Spinal cord (tissue), 10 donors: ENCODE measurements around the gene STK40. TPM values are rescaled to one million over a fixed set of nuclear protein-coding genes. Genes with fewer than 3 reads are reported as not detected.

ENCODE experiments used
- DNase-seq, 6 donors: peaks; one replicate each; pipeline versions ENCODE4 v3.0.0 to v3.0.0-alpha.2; 2013 to 2015; ENCODE audit warnings: low spot score in 6 of 6, low read depth in 4 of 6
- H3K27ac ChIP-seq: one replicate; pipeline ENCODE4 v1.5.1; 2013; ENCODE audit warnings: low read depth, low read length, control low read depth
- H3K27me3 ChIP-seq: one replicate; pipeline ENCODE4 v1.6.1; 2013; ENCODE audit warnings: low read length; ENCODE audit not compliant: control insufficient read depth, insufficient read depth
- H3K36me3 ChIP-seq: one replicate; pipeline ENCODE4 v1.6.1; 2013; ENCODE audit warnings: low read length; ENCODE audit not compliant: control insufficient read depth, insufficient read depth
- H3K4me1 ChIP-seq: one replicate; pipeline ENCODE4 v1.6.1; 2013; ENCODE audit warnings: low read length; ENCODE audit not compliant: control insufficient read depth, insufficient read depth
- H3K4me3 ChIP-seq: one replicate; pipeline ENCODE4 v1.5.1; 2013; ENCODE audit warnings: low read depth, low read length, control low read depth
- H3K9me3 ChIP-seq: one replicate; pipeline ENCODE4 v1.6.1; 2013; ENCODE audit warnings: low read length; ENCODE audit not compliant: control insufficient read depth, insufficient read depth
- WGBS: methylation state at CpG from one replicate; pipeline ENCODE4 v1.1.5; 2013; ENCODE audit warnings: missing lambda C conversion rate; ENCODE audit not compliant: insufficient coverage; 5-methylcytosine and 5-hydroxymethylcytosine counted together
- polyA plus RNA-seq, 2 donors: library from polyadenylated mRNA; unstranded; fragments of 120-200 nt; gene quantifications; one replicate each; pipeline ENCODE4 v1.2.1, GENCODE V29; 2013; ENCODE audit not compliant: insufficient read length in 2 of 2
- total RNA-seq, 2 donors: library from RNA; depleted of rRNA in 1 of 2; stranded (reverse); fragments of 120-200 nt in 1 of 2; fragments of >200 nt in 1 of 2; gene quantifications; one replicate each; pipeline versions ENCODE4 v1.2.3 to v1.2.4, GENCODE V29; 2013 to 2014
- donor health status: healthy.

STK40 gene
- total and polyA plus RNA-seq, 4 donors, result 11.2 to 37.5 (median 28.3) TPM

- no peaks in the 10 kb centered on the region for H3K27me3 ChIP-seq
Observed at GRCh38 chr1:36359383-36359782, 26.3 kb downstream of the STK40 start.

DNA sequence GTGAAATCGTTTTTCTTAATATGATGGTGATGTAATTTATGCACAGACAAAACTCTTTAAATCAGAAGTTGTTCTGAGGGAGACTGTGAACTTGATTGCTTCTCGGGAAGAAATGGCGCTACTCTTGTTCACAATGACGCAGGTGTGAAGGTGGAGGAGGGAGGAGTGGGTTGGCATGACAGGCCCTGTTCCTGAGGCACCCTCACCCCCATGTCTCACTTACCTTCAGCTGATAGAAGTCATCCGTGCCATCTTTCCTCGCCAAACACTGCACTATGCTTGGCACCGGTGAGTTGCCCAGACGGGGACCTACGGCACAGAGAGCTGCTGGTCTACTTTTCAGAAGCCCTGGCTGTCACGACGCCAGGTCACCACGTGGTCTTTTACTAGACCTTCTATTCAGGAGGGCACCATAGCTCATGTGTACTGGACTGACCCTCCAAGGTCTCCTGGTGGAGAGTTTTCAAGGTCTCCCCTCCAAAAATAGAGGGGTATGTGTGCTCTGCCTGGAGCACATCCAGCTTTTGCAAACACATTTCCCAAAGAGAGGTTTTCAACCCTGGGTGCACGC, 27.1 kb downstream of the STK40 start:
- peak in 1 of 6 donors; percentile 16 for DNase-seq
- no peak overlapping the region for H3K4me3 ChIP-seq
- 87% methylated on average over 8 of the region's 13 CpGs for WGBS
- no peaks in the 10 kb centered on the region for H3K9me3 ChIP-seq
- no peaks in the 10 kb centered on the region for H3K27me3 ChIP-seq
- no peak overlapping the region for H3K27ac ChIP-seq
- H3K4me1 ChIP-seq, result no peaks in the 10 kb centered on the region
- peaks cover 74% of the 10 kb centered on the region for H3K36me3 ChIP-seq

More at GRCh38 chr1:36359383-36359782, 26.3 kb downstream of the STK40 start:
- no peaks in the 10 kb centered on the region for H3K4me1 ChIP-seq
- H3K9me3 ChIP-seq, result no peaks in the 10 kb centered on the region
- H3K36me3 ChIP-seq, result peaks cover 66% of the 10 kb centered on the region
- no peak overlapping the region for H3K27ac ChIP-seq
- WGBS, result 83% methylated on average over 5 of the region's 5 CpGs
- H3K4me3 ChIP-seq, result no peak overlapping the region
- no peak for DNase-seq

- 50% methylated on average over 3 of the region's 4 CpGs for WGBS
- peaks cover 69% of the 10 kb centered on the region for H3K36me3 ChIP-seq
- no peak overlapping the region for H3K4me3 ChIP-seq
- H3K4me1 ChIP-seq, result peaks cover 23% of the 10 kb centered on the region
- H3K27ac ChIP-seq, result no peak overlapping the region
- H3K27me3 ChIP-seq, result no peaks in the 10 kb centered on the region
- H3K9me3 ChIP-seq, result no peaks in the 10 kb centered on the region
- DNase-seq, result no peak
Observed at GRCh38 chr1:36355811-36356210, 29.9 kb downstream of the STK40 start.

- Histone ChIP-seq H3K27me3 (no peaks in the 10 kb centered on the region), H3K36me3 (peaks cover 78% of the 10 kb centered on the region), H3K4me3 (no peak overlapping the region), H3K4me1 (peaks cover 36% of the 10 kb centered on the region), H3K27ac (no peak overlapping the region), H3K9me3 (no peaks in the 10 kb centered on the region)
- 79% methylated on average over 5 of the region's 11 CpGs for WGBS
- no peak for DNase-seq
Observed at GRCh38 chr1:36354486-36354885, 31.2 kb downstream of the STK40 start.

DNA sequence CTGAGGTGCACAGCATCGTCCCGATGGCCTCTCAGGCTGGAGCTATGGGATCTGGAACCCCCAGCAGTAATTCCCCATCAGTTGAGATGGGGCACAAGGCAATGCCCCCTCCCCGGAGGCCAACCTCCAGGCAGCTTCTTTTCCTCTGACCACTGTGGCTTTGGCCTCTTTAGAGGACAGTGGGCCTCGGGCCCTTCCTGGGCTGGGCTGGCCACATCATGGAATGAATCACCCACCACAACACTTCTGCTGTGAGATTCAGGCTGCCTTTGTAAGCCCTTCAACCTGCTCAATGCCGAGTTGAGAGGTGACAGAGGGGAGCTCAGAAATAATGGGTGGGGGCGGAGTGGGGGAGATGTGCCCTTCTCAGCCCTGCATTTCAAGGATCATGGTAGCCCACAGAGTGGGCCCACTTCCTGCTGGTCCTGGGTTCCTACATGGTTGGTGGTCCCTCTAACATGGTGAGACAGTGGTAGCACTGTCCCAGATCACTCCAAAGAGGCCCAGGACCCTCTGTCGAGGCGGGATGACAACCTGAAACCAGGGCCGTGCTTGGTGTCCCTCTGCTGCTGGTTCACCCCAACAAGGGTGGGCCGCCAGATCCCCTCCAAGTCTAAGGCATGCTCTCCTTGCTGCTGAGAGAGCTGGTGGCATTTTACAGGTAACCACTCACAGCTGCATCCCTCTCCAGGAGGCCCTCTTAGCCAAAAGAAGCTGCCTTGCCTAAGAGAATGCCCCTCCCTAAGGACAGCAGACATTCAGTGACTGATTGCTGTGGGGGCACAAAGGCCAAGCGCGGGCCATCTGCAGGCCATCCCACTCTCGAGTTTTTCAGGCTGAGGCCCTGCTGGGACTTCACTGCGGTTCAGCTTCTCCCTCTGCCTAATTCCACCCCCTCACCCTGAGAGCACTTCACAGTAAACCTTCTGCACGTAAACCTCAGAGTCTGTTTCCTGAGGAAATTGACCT, 32.5 kb downstream of the STK40 start:
- Histone ChIP-seq H3K27ac (no peak overlapping the region), H3K4me3 (no peak overlapping the region), H3K27me3 (no peaks in the 10 kb centered on the region), H3K4me1 (peaks cover 39% of the 10 kb centered on the region), H3K36me3 (peaks cover 78% of the 10 kb centered on the region), H3K9me3 (no peaks in the 10 kb centered on the region)
- 79% methylated on average over 12 of the region's 15 CpGs for WGBS
- no peak for DNase-seq

GRCh38 chr1:36352125-36352909, 33.4 kb downstream of the STK40 start:
- DNase-seq, result no peak
- peak overlapping the region; percentile 74 for H3K27ac ChIP-seq

DNA sequence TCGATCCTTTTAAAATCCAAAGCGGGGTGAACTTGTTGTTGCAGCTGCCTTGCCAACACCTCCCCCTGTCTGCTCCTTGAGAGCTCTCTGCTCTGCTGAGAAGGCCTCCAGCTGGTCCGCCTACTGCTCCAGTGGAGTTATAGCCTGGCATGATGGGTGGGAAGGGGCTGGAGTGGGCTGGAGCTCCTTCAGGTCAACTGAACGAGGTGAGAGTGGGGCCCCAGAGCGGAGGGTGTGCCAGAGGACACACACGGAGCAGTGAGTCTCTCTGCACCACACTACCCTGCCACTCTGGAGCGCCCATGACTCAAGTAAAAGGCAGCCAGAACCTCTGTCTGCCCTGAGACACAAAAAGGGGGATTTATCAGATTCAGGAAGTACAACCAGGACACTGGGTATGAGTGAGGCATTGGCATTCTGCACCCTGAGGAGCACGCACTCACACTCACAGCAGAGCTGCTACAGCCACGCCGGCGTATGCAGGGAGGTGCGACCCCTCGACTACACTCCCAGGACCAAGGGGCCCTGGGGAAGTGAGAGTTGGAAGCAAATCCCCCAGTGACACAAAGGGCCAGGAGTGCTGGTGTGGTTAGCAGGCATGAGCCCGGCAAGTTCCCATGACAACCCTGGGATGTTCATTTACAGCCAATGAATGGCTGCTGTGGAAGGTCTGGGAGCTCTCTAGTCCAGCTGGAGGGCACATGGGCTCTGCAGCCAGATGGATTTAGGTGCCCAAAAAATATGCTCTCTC, 34.3 kb downstream of the STK40 start:
- DNase-seq, result peak in 4 of 6 donors; percentile 43 to 85 (median 78)

More at GRCh38 chr1:36352125-36352909, 33.4 kb downstream of the STK40 start:
- no peaks in the 10 kb centered on the region for H3K9me3 ChIP-seq
- WGBS, result 72% methylated on average over 11 of the region's 13 CpGs
- H3K27me3 ChIP-seq, result no peaks in the 10 kb centered on the region
- peaks cover 79% of the 10 kb centered on the region for H3K36me3 ChIP-seq
- peaks cover 39% of the 10 kb centered on the region for H3K4me1 ChIP-seq
- H3K4me3 ChIP-seq, result no peak overlapping the region

DNA sequence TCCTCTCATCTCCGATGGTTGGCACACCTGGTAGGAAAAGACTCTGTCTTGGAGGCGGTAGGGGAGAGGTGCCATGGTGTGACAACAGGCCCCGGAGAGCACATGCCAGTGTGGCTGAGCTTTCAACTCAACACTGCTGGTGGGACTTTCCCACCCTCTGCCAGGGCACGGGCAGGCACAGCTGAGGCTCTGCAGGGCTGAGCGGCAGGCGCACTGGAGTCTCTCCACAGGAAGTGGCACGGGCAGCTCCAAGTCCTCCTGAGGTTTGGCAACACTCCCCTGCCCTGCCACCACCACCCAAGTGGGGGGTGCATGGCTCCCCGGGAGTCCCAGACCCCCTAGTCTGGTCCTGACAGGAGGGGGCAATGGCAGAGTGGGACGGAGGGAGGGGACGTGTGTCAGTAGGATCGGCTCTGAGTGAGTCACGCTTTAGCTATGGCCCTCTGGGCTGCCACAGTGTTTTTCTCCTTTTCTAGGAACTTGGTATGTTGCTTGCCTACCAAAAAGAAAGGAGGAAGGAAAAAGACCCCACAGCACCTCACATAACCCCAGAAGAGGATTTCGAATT, 35.0 kb downstream of the STK40 start:
- Histone ChIP-seq H3K27ac (peak overlapping the region; percentile 74), H3K36me3 (peaks cover 86% of the 10 kb centered on the region), H3K9me3 (no peaks in the 10 kb centered on the region)

More for the DNA sequence above, 34.3 kb downstream of the STK40 start:
- no peaks in the 10 kb centered on the region for H3K27me3 ChIP-seq
- no peaks in the 10 kb centered on the region for H3K9me3 ChIP-seq
- 17% methylated on average over 3 of the region's 14 CpGs for WGBS
- peaks cover 39% of the 10 kb centered on the region for H3K4me1 ChIP-seq
- no peak overlapping the region for H3K4me3 ChIP-seq
- peak overlapping the region; percentile 74 for H3K27ac ChIP-seq
- peaks cover 88% of the 10 kb centered on the region for H3K36me3 ChIP-seq

More for the DNA sequence above, 35.0 kb downstream of the STK40 start:
- H3K4me3 ChIP-seq, result no peak overlapping the region
- WGBS, result 75% methylated on average over 6 of the region's 13 CpGs
- H3K27me3 ChIP-seq, result no peaks in the 10 kb centered on the region
- peak in 1 of 6 donors; percentile 23 for DNase-seq
- H3K4me1 ChIP-seq, result peaks cover 39% of the 10 kb centered on the region
